Activated CD8-positive, alpha-beta T cell treated with anti-CD3 and anti-CD28 coated beads for 36 hours (primary cell): ENCODE results near the gene SOWAHA. TPM values are rescaled to one million over a fixed set of nuclear protein-coding genes. Genes with fewer than 3 reads are reported as not detected.

ENCODE experiments used
- ATAC-seq: fragments of 200-7000 bp; cut with Tn5 transposase; one replicate; pipeline ENCODE4 v1.10.0; 2021; ENCODE audit warnings: mild to moderate bottlenecking, moderate library complexity
- CTCF ChIA-PET: fragments of 350-600 bp; sonication (Branson Sonifier 250); formaldehyde crosslinking; loops from one replicate; lab custom pipeline; 2021; ENCODE audit warnings: antibody characterized with exemption; lab: Charles Lee
- POLR2A ChIA-PET: fragments of 350-600 bp; sonication (Branson Sonifier 250); formaldehyde crosslinking; loops from one replicate; lab custom pipeline; 2021; ENCODE audit warnings: antibody characterized with exemption; lab: Charles Lee
- DNase-seq: peaks from one replicate; pipeline ENCODE4 v3.0.0-alpha.2; 2020
- H3K27ac Mint-ChIP-seq: one replicate; pipeline ENCODE4 v1.8.0; 2021; ENCODE audit warnings: mild to moderate bottlenecking, mixed read lengths
- H3K27me3 Mint-ChIP-seq: one replicate; pipeline ENCODE4 v1.8.0; 2021; ENCODE audit warnings: mixed read lengths
- H3K36me3 Mint-ChIP-seq: one replicate; pipeline ENCODE4 v1.8.0; 2021; ENCODE audit warnings: low read depth, mixed read lengths
- H3K4me1 Mint-ChIP-seq: one replicate; pipeline ENCODE4 v1.8.0; 2021; ENCODE audit warnings: low read depth, mixed read lengths
- H3K4me3 Mint-ChIP-seq: one replicate; pipeline ENCODE4 v1.8.0; 2021; ENCODE audit warnings: mild to moderate bottlenecking, moderate library complexity, mixed read lengths
- H3K9me3 Mint-ChIP-seq: one replicate; pipeline ENCODE4 v1.8.0; 2021; ENCODE audit warnings: mixed read lengths
- CTCF ChIP-seq: fragments of 200-600 bp; IDR thresholded peaks from one replicate; pipeline ENCODE4 v1.8.0; 2022; ENCODE audit warnings: antibody characterized with exemption, mild to moderate bottlenecking
- intact Hi-C: fragments of 100-400 bp; cut with micrococcal nuclease; formaldehyde crosslinking; loops from one replicate; pipeline ENCODE4 v1.10.0; 2022
- total RNA-seq, 2 experiments: library from RNA; stranded (reverse); gene quantifications; one replicate each; pipeline ENCODE4 v1.2.3, GENCODE V29; 2021

Gene SOWAHA
- total RNA-seq, 2 experiments from 2014 or later = not detected

GRCh38 chr5:132824426-132824825 lies 11.3 kb downstream of the SOWAHA start:
- Mint-ChIP-seq H3K4me1 (peaks cover 10% of the 10 kb centered on the region), H3K9me3 (no peaks in the 10 kb centered on the region), H3K36me3 (no peaks in the 10 kb centered on the region), H3K27ac (no peak overlapping the region), H3K4me3 (peak overlapping the region; percentile 32), H3K27me3 (peaks cover 59% of the 10 kb centered on the region)
- CTCF ChIA-PET = interaction anchor here (0.8 to 3.2 kb wide), 4 partner anchors 10 to 318 kb away, joined by 3 to 15 read pairs (median 9); no protein-coding TSS in a partner anchor
- intact Hi-C loops = loop anchor here (5.0 to 10.0 kb wide), 2 partner anchors 77 to 440 kb away; partner anchors contain the start of gene CCNI2
- ATAC-seq = no peak
- no peak for DNase-seq
- POLR2A ChIA-PET = interaction anchor here (1.3 to 2.1 kb wide), 2 partner anchors 11 to 201 kb away, joined by 3 to 9 read pairs; partner anchors contain the start of gene SOWAHA
- TF ChIP-seq CTCF = no peak

- Mint-ChIP-seq H3K4me1 (peaks cover 6% of the 10 kb centered on the region), H3K27me3 (peaks cover 56% of the 10 kb centered on the region), H3K4me3 (peak overlapping the region; percentile 32), H3K27ac (no peak overlapping the region), H3K36me3 (no peaks in the 10 kb centered on the region), H3K9me3 (no peaks in the 10 kb centered on the region)
- peak; percentile 6 for ATAC-seq
- no peak for DNase-seq
- POLR2A ChIA-PET = interaction anchor here (1.3 to 2.1 kb wide), 2 partner anchors 12 to 200 kb away, joined by 3 to 9 read pairs; partner anchors contain the start of gene SOWAHA
- CTCF ChIA-PET = interaction anchor here (0.8 to 3.2 kb wide), 4 partner anchors 11 to 299 kb away, joined by 3 to 15 read pairs (median 9); no protein-coding TSS in a partner anchor
- no peak for TF ChIP-seq CTCF
- intact Hi-C loops = loop anchor here (10.0 kb wide), 1 partner anchor 440 kb away; no protein-coding TSS in a partner anchor
These were observed 12.1 kb downstream of the SOWAHA start for GRCh38 chr5:132825033-132825833.

- TF ChIP-seq CTCF = no peak
- DNase-seq (peak; percentile 51), ATAC-seq (peak; percentile 45)
- Mint-ChIP-seq H3K4me1 (peaks cover 6% of the 10 kb centered on the region), H3K9me3 (no peaks in the 10 kb centered on the region), H3K27ac (no peak overlapping the region), H3K36me3 (no peaks in the 10 kb centered on the region), H3K4me3 (peak overlapping the region; percentile 41), H3K27me3 (peaks cover 56% of the 10 kb centered on the region)
- intact Hi-C loops = loop anchor here (10.0 kb wide), 1 partner anchor 441 kb away; no protein-coding TSS in a partner anchor
- ChIA-PET POLR2A (interaction anchor here (2.1 kb wide), 1 partner anchor 12 kb away, joined by 9 read pairs; the partner anchor contains the start of gene SOWAHA), CTCF (interaction anchor here (0.6 to 3.2 kb wide), 8 partner anchors 11 to 325 kb away, joined by 3 to 15 read pairs (median 3); partner anchors contain the start of gene HSPA4)
These were observed 12.8 kb downstream of the SOWAHA start for GRCh38 chr5:132825834-132826391.

GRCh38 chr5:132826424-132827082 lies 13.5 kb downstream of the SOWAHA start:
- H3K27me3 Mint-ChIP-seq = peaks cover 58% of the 10 kb centered on the region
- H3K36me3 Mint-ChIP-seq = no peaks in the 10 kb centered on the region
- H3K4me3 Mint-ChIP-seq = peak overlapping the region; percentile 41
- POLR2A ChIA-PET = interaction anchor here (2.1 kb wide), 1 partner anchor 13 kb away, joined by 9 read pairs; the partner anchor contains the start of gene SOWAHA
- CTCF ChIA-PET = interaction anchor here (0.6 to 3.2 kb wide), 7 partner anchors 12 to 326 kb away, joined by 3 to 15 read pairs (median 3); partner anchors contain the start of gene HSPA4
- H3K27ac Mint-ChIP-seq = no peak overlapping the region
- ATAC-seq (no peak), DNase-seq (no peak)
- H3K9me3 Mint-ChIP-seq = no peaks in the 10 kb centered on the region
- H3K4me1 Mint-ChIP-seq = peaks cover 7% of the 10 kb centered on the region
- TF ChIP-seq CTCF = no peak
- intact Hi-C loops = loop anchor here (10.0 kb wide), 1 partner anchor 442 kb away; no protein-coding TSS in a partner anchor
